HG03439 (cell line): ENCODE data around the gene CNTN4.
A peak's percentile ranks its signal among the peaks of the same experiment; 100 is the strongest.

Experiments
- ATAC-seq: cut with Tn5 transposase; IDR thresholded peaks from one replicate; pipeline ENCODE4 v1.9.1; 2021; ENCODE audit warnings: mild to moderate bottlenecking, moderate library complexity; ENCODE audit not compliant: unreplicated experiment

Gene CNTN4

DNA sequence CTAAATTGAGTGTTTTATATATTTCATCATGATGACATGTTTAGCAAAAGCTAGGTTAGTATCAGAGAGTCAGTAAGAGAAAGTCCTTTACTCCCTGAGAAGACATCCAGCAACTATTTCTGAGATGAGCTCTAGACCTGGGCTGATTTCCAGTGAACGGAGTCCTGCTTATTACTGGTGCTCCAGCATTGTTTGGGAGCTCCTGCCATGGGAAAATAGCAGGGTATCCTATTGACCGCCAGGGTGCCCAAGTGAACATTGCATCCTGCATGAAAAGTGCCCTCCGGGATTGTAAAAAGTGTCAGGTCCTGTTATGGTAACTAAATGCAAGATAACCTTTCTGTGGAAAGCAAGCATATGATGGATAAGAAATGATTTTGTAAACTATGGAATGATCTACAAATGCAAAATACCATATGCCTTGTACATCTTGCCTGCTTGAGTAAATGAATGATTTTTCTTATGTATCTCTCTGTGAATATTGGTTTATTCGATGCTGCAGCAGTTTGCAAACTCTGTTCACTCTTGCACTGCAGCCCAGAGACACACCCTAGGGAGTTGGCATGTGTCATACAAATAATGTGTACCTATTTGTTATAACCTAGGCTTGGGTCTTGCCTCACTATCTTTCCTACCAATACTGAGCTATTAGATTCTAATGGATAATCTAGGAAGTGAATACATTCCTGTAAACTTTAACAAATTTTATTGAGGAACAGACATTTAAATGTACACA lies 914.8 kb downstream of the CNTN4 start:
- ATAC-seq: no peak

DNA sequence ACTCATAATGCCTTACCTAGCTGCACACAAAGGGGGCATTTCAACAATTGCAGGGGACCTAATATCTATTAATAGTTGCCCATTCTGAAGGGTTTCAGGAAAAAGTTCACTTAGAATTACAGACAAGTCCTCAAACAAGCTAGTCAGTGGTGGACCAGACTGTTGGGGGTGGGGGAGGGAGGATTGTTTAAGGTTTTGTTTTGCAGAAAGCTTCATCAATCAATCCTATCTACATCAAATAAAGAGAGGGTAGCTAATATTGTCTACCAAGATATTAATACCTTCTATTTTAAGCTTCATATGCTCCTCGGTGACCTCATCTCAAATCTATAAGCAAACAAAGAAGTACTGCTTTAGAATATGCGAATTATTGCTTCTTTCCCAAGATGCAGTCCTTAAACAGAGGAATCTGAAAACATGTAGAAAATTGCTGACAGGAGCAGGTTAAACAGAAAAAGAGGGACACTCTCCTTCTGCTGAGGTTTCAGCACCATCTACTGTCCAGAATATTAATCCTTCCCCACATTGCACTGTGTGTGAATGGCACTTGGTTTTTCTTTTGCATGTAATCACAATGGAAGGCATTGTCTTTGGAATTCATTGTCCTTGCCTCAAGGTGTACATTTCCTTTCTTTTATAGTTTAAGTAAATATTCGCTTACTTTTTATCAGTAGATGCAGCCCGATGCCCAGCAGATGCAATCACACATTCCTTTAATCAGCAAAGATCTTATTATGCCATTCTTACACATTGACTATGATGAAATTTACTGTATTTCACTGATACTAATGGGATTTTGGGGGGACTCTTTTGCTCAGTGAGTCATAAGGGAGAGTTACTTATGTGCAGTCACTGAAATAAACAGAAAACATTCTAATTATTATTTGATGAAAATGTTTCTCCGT lies 916.8 kb downstream of the CNTN4 start:
- ATAC-seq: no peak

DNA sequence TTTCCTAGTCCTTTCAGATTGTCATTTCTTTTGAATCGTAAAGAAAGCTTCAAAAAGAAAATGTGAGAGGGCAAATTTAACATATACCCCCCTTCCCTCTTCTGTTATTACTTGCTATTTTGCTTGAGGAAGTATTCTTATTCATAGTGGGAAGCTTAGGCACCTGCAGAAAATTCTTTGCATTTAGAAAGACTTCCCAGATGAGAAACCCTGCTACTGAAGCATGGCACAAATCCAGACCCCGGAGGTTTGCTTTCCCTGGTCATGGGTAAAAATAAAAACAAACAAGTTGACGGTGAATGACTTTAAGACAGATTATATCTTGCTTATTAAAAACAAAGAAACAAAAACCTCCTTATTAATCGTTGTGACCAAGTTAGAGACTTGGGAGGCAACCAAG lies 917.6 kb downstream of the CNTN4 start:
- ATAC-seq: no peak

DNA sequence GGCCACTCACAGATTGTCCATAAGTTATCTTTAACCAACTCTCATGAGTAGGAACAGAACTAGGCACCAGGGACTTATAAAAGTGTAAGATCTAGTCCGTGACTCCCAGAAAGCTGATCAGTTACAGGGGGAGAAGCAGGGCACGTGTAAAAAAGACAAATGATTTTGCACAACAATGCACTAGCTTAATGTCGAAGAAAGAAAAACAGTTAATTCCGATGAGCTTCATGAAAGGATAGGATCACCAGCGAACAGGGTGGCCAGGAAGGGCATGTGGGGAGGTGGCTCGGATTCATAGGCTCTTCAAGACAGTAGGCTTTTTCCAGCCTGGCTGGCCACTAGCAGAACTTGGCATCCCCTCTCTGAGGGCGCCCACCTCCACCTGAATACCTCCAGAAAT lies 921.5 kb downstream of the CNTN4 start:
- ATAC-seq: no peak

DNA sequence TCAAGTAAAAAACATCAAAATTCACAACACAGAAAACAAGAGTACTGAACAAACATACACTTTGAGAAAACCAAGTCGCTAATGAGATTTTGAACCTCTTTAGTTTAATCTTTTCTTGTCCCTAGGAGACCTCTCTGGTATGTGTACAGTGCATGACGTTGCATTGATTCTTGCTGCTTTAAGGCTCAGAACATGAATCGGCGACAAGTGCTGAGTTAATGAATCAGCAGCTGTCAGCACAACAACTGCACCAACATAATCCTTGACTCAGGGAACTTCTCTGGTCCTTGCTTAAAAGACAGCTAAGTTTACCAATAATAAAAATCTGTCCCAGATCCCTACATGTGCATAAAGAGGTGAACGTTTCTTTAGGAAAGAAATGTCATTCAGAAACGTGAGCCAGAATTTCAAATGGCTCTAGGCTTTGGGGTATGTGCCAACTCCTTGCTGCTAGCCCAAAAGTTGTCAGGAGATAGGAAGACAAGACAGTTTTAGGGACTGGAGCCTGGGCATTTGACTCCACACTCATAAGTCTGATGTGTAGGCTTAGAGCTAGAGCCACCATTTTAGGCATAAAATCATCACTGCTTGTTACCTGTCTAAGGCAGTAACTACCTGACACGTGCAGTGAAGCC lies 924.6 kb downstream of the CNTN4 start:
- no peak for ATAC-seq

DNA sequence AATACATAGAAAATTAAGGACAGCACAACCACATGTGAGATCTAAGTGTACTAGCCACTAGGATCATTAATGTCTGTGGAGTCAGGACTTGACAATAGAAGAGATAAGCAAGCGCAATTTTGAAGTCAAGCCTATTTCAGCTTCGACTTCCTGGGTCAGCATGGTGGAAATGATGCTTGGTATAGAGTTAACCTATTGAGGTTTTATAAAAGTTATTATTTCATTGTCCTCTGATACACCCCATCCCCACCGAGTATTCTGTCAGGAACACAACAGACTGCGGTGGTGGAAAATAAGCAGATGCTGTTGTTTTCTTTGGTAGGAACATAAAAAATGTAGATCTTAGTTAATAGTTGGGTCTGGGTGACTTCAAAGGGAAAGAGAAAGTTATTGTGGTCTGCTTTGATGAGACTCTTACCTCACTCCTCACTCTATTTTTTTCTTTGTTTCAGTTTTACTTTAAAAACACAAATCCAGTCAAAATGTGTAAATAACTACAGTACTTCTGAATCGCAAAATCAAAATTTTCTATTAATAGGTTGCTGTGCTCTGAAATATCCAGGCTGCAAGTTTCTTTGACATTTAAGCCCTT lies 929.4 kb downstream of the CNTN4 start:
- ATAC-seq: peak; percentile 87

DNA sequence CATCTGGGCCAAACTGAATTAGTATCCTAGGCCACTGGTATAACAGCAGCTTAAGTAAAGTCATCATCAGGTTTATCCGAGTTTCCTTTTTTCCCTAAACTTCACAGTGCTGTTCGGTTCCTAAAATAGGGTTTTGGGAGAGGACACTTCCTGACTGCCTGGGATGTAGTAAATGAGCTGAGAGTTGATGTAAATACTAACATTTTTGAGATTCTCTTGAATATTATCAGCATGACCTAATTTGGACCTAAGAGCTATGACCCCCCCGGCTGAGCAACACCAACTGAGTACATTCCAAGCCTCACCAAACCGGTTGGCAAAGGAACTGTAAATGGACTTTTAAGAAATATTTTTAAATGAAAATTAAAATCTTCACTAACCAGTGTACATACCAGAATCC lies 932.7 kb downstream of the CNTN4 start:
- no peak for ATAC-seq

DNA sequence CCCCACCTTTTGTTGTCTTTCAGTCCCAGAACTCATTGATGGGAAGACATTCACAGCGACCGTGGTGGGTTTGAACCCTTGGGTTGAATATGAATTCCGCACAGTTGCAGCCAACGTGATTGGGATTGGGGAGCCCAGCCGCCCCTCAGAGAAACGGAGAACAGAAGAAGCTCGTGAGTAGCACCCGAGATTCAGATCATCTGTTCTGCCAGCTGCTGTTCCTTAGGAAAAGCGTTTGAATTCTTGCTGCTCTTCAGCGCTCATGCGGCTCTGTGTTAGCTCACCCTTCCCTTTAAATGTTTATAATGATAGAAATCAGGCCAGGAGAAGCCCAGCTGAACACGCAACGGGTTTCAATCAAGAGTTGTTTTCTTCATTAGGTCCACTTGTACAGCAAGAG lies 938.5 kb downstream of the CNTN4 start:
- ATAC-seq: no peak

DNA sequence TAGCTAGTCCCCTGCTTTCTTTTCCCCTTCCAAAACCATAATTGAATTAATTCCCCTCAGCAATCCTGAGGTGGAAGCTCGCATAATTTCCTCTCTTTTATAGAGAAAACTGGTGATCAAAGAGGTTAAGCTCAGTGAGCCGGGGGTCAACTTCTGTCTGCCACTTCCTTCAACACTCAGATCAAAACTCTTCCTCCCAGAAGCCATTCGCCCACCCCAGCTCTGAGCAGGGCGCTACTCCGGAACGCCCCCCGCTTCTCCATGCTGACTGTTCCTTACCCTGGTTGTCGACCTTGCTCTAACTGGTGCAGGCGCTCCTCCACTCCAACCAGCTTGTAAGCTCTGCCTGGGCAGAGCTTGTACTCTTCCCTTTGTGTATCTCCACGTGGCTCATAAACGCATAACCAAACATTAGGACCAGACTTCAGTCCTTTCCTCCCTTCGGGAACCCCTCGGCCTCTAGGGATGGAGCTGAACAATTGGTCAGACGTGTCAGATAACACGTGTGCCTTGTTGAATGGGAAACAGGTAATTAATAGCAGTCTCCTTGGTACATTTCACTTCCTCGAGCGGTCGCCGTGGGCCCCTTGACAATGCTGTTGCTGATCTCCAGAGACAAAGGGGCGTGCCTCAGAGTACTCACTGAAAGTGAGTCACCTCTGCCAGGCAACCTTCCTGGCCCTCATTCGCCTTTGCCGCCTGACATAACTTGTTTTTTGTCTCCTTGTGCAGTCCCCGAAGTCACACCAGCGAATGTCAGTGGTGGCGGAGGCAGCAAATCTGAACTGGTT lies 939.7 kb downstream of the CNTN4 start:
- ATAC-seq: no peak

DNA sequence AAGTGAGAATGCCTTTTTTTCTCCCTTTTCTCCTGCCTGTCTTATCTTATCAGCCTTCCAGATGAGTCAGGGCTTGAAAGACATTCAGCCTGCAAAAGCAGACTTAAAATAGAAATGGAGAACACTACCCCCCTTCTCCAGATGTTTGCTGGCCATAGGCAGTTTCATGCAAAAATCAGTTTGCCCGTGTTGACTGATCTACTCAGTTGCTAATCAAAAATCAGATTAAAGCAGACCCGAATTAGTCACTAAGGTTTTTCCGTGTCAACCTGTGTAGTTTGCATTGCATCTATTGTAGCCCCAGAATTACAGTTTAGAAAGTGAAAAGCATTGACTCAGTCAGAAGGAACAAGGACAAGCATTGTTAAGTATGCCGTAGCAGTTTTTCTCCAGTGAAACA lies 955.3 kb downstream of the CNTN4 start:
- no peak for ATAC-seq

DNA sequence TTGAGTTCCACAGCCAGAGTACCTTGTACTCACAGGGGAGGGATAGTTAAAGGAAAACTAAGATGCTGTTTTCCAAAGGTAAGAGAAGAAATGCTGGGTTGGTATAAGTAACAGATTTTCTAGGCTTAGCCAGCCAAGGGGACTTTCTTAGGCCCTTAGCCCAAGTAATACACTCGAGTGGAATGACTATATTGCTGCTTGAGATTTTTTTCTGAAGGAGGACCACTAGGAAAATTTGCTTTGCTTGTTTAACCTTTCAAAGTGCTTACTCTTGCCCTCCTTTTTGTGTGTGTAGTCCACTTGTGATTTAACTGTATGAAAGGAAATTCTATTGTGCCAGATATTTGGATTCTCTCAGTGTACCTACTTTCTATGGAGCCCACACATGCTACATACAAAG lies 961.0 kb downstream of the CNTN4 start:
- ATAC-seq: no peak

DNA sequence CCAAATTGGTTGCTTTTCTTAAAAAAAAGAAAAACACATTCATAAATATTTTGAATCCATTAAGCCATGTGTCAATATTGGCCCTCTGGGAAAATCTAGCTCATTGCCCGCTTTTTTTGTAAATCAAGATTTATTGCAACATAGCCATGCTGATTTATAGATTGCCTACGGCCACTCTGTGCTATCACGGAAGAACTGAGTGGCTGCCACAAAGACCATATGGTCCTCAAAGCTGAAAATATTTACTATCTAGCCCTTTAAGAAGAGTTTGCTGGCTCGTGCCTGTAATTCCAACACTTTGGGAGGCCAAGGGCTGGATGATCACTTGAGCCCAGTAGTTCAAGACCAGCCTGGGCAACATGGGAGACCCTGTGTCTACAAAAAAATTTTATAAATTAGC lies 965.6 kb downstream of the CNTN4 start:
- ATAC-seq: no peak

DNA sequence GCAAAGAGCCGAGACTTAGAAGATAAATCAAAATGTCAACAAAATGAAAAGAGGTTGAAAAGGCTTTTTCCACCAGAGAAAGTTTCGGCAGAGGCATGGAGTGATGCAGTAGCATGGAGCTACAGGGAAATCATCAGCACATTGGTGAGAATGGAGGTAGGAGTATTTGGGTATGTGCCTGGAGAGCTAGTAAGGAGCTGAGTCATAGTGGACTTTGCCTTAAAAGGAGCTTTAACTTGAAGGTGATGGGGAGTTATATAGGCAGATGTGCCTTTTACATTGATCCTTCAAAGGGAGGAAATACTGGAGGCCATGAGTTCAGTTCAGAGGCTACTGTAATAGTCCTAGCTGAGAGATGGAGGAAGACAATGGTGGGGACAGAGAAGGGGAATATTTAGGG lies 967.2 kb downstream of the CNTN4 start:
- ATAC-seq: no peak

DNA sequence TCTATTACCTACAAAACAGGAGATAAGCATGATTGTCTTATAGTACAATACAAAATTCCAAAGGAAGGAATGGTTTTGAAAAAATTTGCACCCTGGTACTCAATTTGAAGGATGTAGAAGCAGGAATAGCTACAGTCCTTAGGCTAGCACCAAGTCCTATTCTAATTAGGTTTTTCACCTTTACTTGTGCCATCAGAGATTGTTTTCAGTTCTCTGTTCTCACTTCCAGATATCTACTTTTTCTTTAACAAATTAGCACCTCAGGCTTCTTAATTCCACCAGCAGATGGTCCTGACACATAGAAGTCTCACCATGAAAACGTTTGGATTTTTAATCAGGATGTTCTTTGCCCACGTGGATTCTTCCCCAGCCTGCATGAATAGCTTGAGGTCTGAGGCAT lies 967.7 kb downstream of the CNTN4 start:
- no peak for ATAC-seq

DNA sequence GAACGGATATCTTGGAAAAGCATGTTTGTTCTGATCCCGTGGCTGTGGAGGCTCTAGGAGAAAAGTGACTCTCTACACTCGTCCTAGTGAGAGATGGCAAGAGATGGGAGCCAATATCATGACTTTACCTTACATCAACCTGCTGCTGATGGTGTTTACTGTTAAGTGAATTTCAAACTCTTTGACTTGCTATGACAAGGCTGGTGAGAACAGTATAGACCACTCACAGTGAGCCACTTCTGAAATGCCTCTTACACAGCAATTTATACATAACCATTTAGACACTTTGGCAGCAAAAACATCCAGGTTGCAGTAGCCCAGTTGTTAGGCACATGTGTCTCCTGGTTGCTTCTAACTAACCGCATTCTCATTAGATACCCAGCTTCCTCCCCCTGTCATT lies 968.2 kb downstream of the CNTN4 start:
- ATAC-seq: no peak

DNA sequence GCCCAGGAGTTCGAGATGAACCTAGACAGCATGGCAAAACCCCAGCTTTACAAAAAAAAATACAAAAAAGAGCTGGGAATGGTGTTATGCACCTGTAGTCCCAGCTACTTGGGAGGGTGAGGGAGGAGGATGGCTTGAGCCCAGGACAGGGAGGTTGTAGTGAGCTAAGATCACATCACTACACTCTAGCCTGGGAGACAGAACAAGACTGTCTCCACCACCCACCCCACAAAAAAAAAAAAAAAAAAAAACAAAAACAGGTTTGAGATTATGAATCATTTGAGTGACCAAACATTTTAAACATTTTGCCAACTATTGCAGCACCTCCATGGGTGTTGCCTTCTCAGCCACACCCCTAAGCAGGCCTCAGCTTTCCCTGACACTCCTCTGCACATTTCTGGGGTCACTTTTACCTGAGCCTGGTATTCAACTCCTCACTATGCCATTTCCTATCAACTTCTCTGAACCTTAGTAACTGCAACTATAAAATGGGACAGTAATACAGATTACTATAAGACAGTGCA lies 969.8 kb downstream of the CNTN4 start:
- no peak for ATAC-seq

DNA sequence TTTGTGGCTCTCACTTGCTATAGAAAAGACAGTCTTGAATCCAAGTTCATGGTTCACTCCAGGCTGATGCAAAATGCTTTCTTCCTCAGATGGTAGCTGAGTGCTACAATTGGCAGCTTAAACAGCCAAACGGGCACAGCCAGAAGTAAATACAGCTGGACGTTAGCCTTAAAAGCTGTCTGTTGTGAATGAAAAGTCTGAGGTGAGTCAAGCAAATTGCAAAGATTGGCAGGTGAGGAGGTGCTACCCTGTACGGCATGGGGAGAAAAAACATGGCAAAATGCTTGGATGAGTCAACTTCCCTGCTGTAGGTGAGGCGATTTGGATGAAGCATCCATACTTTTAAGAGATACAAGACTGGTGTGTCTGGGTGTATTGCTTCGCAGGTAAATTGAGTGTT lies 971.1 kb downstream of the CNTN4 start:
- ATAC-seq: no peak

DNA sequence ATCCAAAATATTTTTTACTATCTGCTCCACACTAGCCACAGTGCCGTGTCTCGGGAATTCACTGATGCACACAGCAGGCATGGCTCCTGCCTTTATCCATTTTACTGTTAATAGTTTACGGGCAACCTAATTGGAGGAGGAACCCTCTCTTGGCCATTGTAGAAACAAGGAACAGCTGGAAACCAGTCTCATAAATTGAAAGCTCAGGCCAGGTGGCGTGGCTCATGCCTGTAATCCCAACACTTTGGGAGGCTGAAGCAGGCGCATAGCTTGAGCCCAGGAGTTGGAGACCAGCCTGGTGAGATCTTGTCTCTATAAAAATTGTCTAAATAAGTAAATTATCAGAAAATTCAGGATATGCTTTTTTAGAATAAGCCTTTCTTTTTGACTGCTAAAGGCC lies 972.5 kb downstream of the CNTN4 start:
- ATAC-seq: no peak

DNA sequence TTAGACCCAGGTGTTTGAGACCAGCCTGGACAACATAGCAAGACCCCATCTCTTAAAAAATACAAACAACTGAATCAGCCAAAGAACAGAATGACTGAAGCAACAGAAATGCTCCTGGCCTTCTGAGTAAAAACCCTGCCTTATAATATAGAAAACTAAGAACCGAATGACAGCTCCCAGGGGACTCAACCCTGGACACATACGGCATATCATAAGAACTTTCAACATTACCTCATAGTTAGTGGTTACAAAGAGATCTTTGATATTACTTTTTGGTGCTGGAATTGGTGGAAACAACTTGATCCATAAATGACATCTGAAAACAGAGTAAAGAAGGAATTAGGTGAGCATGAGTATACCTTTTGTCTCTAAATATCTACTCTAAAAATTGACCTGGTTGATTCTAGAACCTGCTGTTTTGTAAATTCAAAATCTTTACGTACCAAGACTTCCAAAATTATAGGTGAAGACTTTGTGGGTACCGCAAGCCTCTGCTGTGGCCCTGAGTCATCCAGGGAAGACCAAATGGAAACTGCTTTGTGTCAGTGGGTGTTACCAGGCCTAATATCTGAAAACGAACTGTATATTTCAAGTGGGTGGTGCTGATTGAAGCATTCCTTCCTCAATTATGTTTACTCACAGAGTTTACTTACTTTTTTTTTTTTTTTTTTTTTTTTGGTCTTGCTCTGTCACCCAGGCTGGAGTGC lies 976.0 kb downstream of the CNTN4 start:
- ATAC-seq: peak; percentile 58

DNA sequence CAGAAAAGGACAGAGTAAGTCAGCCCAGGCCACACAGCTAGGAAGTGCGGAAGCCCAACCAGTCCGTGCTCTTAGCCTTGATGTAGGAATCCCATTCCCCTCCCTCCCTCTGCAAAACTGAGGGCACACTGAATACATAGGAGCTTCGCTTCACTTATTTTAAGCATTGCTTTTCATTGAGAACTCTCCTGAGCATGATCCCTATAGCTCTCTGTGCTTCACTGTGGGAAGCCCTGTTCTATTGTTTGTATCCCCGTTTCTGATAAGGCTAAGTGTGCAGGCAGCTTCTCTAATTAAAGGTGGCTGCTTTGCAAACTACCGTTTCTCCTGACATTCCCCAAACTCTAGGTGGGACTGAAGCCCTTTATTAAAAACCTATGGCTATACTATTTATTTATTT lies 981.6 kb downstream of the CNTN4 start:
- ATAC-seq: no peak
